ENCODE measurements around the gene PTPN14. TPM values are rescaled to one million over a fixed set of nuclear protein-coding genes. Genes with fewer than 3 reads are reported as not detected.

PTPN14 gene
- polyA plus RNA-seq, 1 donor from 2014 or later = 0.07 TPM

DNA sequence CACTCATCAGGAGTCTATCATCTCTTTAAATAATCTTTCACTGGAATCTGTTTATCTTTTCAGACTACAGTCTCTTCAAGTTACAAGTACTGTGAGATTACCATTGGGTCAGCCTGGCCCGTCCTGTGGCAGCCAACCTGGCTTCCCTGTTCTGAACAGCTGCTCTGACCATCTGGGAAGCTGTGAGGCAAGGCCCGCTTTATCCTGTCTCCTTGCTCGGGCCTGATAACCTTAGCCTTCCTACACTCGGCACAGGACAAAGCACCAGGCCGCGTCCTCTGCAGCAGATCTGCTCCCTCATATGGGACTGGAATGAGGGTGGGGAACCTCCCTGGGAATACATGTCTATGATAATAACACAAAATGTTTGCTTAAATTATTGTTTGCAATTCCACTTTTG, 113.3 kb downstream of the PTPN14 start:
- Histone ChIP-seq H3K79me2 (replicated peaks; ENCODE audit: insufficient read depth, low read length) (no peaks in the 10 kb centered on the region), H3K4me3 (ENCODE audit: low read length) (no peak overlapping the region), H3K9ac (ENCODE audit: low read length) (no peak overlapping the region), H3F3A (ENCODE audit: insufficient read depth, low read length, poor library complexity, severe bottlenecking) (no peaks in the 10 kb centered on the region), H3K9me2 (ENCODE audit: insufficient read depth, low read length) (no peaks in the 10 kb centered on the region), H3K27ac (ENCODE audit: low read length) (no peak overlapping the region), H3K27me3 (ENCODE audit: insufficient read depth, low read depth, low read length) (no peaks in the 10 kb centered on the region), H3K4me2 (ENCODE audit: low read length) (no peak overlapping the region), H4K20me1 (ENCODE audit: insufficient read depth) (no peaks in the 10 kb centered on the region), H2AFZ (ENCODE audit: low read depth, low read length) (no peak overlapping the region), H3K36me3 (ENCODE audit: insufficient read depth, low read length) (no peaks in the 10 kb centered on the region), H3K9me3 (ENCODE audit: low read length) (no peaks in the 10 kb centered on the region)
- no peak for TF ChIP-seq POLR2AphosphoS5 (IDR thresholded peaks at IDR 0.05)

DNA sequence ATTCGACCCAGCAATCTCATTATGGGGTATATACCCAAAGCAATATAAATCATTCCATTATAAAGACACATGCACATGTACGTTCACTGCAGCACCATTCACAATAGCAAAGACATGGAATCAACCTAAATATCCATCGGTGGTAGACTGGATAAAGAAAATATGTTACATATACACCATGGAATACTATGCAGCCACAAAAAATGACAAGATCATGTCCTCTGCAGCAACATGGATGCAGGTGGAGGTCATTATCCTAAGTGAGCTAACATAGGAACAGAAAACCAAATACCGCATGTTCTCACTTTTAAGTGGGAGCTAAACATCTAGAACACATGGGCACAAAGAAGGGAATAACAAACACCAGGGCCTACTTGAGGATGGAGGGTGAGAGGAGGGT, 115.5 kb downstream of the PTPN14 start:
- Histone ChIP-seq H3K27me3 (ENCODE audit: insufficient read depth, low read depth, low read length) (no peaks in the 10 kb centered on the region), H4K20me1 (ENCODE audit: insufficient read depth) (no peaks in the 10 kb centered on the region), H3K9ac (ENCODE audit: low read length) (no peak overlapping the region), H3F3A (ENCODE audit: insufficient read depth, low read length, poor library complexity, severe bottlenecking) (no peaks in the 10 kb centered on the region), H3K4me3 (ENCODE audit: low read length) (no peak overlapping the region), H3K27ac (ENCODE audit: low read length) (no peak overlapping the region), H2AFZ (ENCODE audit: low read depth, low read length) (no peak overlapping the region), H3K79me2 (replicated peaks; ENCODE audit: insufficient read depth, low read length) (no peaks in the 10 kb centered on the region), H3K9me2 (ENCODE audit: insufficient read depth, low read length) (no peaks in the 10 kb centered on the region), H3K4me2 (ENCODE audit: low read length) (no peak overlapping the region), H3K9me3 (ENCODE audit: low read length) (no peaks in the 10 kb centered on the region), H3K36me3 (ENCODE audit: insufficient read depth, low read length) (no peaks in the 10 kb centered on the region)
- TF ChIP-seq RAD21 (conservative IDR thresholded peaks at IDR 0.05) = no peak
- TF ChIP-seq, protein P1, sequence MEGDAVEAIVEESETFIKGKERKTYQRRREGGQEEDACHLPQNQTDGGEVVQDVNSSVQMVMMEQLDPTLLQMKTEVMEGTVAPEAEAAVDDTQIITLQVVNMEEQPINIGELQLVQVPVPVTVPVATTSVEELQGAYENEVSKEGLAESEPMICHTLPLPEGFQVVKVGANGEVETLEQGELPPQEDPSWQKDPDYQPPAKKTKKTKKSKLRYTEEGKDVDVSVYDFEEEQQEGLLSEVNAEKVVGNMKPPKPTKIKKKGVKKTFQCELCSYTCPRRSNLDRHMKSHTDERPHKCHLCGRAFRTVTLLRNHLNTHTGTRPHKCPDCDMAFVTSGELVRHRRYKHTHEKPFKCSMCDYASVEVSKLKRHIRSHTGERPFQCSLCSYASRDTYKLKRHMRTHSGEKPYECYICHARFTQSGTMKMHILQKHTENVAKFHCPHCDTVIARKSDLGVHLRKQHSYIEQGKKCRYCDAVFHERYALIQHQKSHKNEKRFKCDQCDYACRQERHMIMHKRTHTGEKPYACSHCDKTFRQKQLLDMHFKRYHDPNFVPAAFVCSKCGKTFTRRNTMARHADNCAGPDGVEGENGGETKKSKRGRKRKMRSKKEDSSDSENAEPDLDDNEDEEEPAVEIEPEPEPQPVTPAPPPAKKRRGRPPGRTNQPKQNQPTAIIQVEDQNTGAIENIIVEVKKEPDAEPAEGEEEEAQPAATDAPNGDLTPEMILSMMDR (IDR thresholded peaks at IDR 0.05; ENCODE audit: poor library complexity, severe bottlenecking) = no peak
- no peak for TF ChIP-seq MXI1 (conservative IDR thresholded peaks at IDR 0.05; ENCODE audit: poor library complexity, severe bottlenecking)
- no peak for TF ChIP-seq POLR2AphosphoS5 (IDR thresholded peaks at IDR 0.05)
- TF ChIP-seq TAF1 (IDR thresholded peaks at IDR 0.05; ENCODE audit: low read depth) = no peak
- TF ChIP-seq EP300 (conservative IDR thresholded peaks at IDR 0.05; ENCODE audit: poor library complexity, severe bottlenecking) = no peak
- TF ChIP-seq SMC3 (conservative IDR thresholded peaks at IDR 0.05; ENCODE audit: poor library complexity) = no peak
- TF ChIP-seq, protein P2, sequence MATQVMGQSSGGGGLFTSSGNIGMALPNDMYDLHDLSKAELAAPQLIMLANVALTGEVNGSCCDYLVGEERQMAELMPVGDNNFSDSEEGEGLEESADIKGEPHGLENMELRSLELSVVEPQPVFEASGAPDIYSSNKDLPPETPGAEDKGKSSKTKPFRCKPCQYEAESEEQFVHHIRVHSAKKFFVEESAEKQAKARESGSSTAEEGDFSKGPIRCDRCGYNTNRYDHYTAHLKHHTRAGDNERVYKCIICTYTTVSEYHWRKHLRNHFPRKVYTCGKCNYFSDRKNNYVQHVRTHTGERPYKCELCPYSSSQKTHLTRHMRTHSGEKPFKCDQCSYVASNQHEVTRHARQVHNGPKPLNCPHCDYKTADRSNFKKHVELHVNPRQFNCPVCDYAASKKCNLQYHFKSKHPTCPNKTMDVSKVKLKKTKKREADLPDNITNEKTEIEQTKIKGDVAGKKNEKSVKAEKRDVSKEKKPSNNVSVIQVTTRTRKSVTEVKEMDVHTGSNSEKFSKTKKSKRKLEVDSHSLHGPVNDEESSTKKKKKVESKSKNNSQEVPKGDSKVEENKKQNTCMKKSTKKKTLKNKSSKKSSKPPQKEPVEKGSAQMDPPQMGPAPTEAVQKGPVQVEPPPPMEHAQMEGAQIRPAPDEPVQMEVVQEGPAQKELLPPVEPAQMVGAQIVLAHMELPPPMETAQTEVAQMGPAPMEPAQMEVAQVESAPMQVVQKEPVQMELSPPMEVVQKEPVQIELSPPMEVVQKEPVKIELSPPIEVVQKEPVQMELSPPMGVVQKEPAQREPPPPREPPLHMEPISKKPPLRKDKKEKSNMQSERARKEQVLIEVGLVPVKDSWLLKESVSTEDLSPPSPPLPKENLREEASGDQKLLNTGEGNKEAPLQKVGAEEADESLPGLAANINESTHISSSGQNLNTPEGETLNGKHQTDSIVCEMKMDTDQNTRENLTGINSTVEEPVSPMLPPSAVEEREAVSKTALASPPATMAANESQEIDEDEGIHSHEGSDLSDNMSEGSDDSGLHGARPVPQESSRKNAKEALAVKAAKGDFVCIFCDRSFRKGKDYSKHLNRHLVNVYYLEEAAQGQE (IDR thresholded peaks at IDR 0.05; ENCODE audit: borderline replicate concordance) = no peak

DNA sequence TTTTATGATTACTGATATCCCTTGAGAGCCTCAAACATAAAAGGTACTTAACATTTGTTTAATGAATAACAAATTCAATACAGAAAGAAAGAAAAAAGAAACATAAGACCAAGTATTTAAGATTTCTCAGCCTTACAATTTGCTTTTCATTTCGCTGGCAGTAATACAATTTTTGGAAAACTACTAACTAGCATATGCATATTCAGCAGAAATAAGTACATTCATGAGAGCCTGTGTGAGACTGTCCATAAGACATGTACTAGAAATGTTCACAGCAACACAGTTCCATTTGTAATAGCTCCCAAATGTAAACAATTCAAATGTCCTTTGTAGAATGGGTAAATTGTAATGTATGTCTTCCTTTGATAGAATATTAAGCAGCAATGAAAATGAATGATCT, 119.2 kb downstream of the PTPN14 start:
- H3K4me2 ChIP-seq (ENCODE audit: low read length) = no peak overlapping the region
- H2AFZ ChIP-seq (ENCODE audit: low read depth, low read length) = no peak overlapping the region
- no peak overlapping the region for H3K4me3 ChIP-seq (ENCODE audit: low read length)
- no peak overlapping the region for H3K27ac ChIP-seq (ENCODE audit: low read length)
- no peaks in the 10 kb centered on the region for H3K9me2 ChIP-seq (ENCODE audit: insufficient read depth, low read length)
- H3K9me3 ChIP-seq (ENCODE audit: low read length) = no peaks in the 10 kb centered on the region
- H3F3A ChIP-seq (ENCODE audit: insufficient read depth, low read length, poor library complexity, severe bottlenecking) = no peaks in the 10 kb centered on the region
- H3K27me3 ChIP-seq (ENCODE audit: insufficient read depth, low read depth, low read length) = no peaks in the 10 kb centered on the region
- H3K9ac ChIP-seq (ENCODE audit: low read length) = no peak overlapping the region
- TF ChIP-seq EZH2 (IDR thresholded peaks at IDR 0.05; ENCODE audit: borderline replicate concordance, insufficient read depth, low read length, poor library complexity, severe bottlenecking) = no peak
- no peak for TF ChIP-seq MXI1 (conservative IDR thresholded peaks at IDR 0.05; ENCODE audit: poor library complexity, severe bottlenecking)
- TF ChIP-seq, protein P1 (IDR thresholded peaks at IDR 0.05; ENCODE audit: poor library complexity, severe bottlenecking) = no peak
- TF ChIP-seq RAD21 (conservative IDR thresholded peaks at IDR 0.05) = no peak
- TF ChIP-seq EP300 (conservative IDR thresholded peaks at IDR 0.05; ENCODE audit: poor library complexity, severe bottlenecking) = no peak
- TF ChIP-seq SMC3 (conservative IDR thresholded peaks at IDR 0.05; ENCODE audit: poor library complexity) = no peak
- TF ChIP-seq TAF1 (IDR thresholded peaks at IDR 0.05; ENCODE audit: low read depth) = no peak
- TF ChIP-seq POLR2AphosphoS5 (IDR thresholded peaks at IDR 0.05) = no peak
- TF ChIP-seq, protein P2 (IDR thresholded peaks at IDR 0.05; ENCODE audit: borderline replicate concordance) = no peak
- H3K36me3 ChIP-seq (ENCODE audit: insufficient read depth, low read length) = no peaks in the 10 kb centered on the region
- no peaks in the 10 kb centered on the region for H4K20me1 ChIP-seq (ENCODE audit: insufficient read depth)
- H3K79me2 ChIP-seq (replicated peaks; ENCODE audit: insufficient read depth, low read length) = no peaks in the 10 kb centered on the region

Measured in neural cell (in vitro differentiated cells).